Progenitor cell of endocrine pancreas (in vitro differentiated cells): ENCODE results near the gene ING5. TPM values are rescaled to one million over a fixed set of nuclear protein-coding genes. Genes with fewer than 3 reads are reported as not detected.

Experiments used
- DNase-seq: peaks from one replicate; pipeline ENCODE4 v3.0.0; 2021; ENCODE audit warnings: low spot score; ENCODE audit not compliant: unreplicated experiment
- H3K27ac Mint-ChIP-seq: 2 replicates; pipeline ENCODE4 v1.8.0; 2021; ENCODE audit warnings: mild to moderate bottlenecking, moderate library complexity, mixed read lengths
- H3K27me3 Mint-ChIP-seq: 2 replicates; pipeline ENCODE4 v1.8.0; 2021; ENCODE audit warnings: mixed read lengths
- H3K36me3 Mint-ChIP-seq: 2 replicates; pipeline ENCODE4 v1.8.0; 2022; ENCODE audit warnings: mixed read lengths; ENCODE audit not compliant: insufficient read depth
- H3K4me1 Mint-ChIP-seq: 2 replicates; pipeline ENCODE4 v1.8.0; 2021; ENCODE audit warnings: low read depth, mixed read lengths
- H3K4me3 Mint-ChIP-seq: 2 replicates; pipeline ENCODE4 v1.8.0; 2021; ENCODE audit warnings: low read depth, mild to moderate bottlenecking, moderate library complexity, mixed read lengths
- H3K9me3 Mint-ChIP-seq: 2 replicates; pipeline ENCODE4 v1.8.0; 2021; ENCODE audit warnings: low read depth, mixed read lengths
- total RNA-seq: library from RNA; stranded (reverse); gene quantifications from 2 replicates; pipeline ENCODE4 v1.2.1, GENCODE V29; 2021
- TF ChIP-seq, protein P1 (sequence below): fragments of 200-600 bp; sonication (generic); IDR thresholded peaks from one replicate; pipeline ENCODE4 v1.5.0; 2021; ENCODE audit warnings: antibody characterized with exemption, mild to moderate bottlenecking; ENCODE audit not compliant: unreplicated experiment

ING5 gene
- total RNA-seq, 1 donor from 2014 or later = 65.9 TPM

- Mint-ChIP-seq H3K36me3 (peaks cover 4% of the 10 kb centered on the region), H3K4me1 (no peaks in the 10 kb centered on the region), H3K27me3 (no peaks in the 10 kb centered on the region), H3K27ac (no peak overlapping the region), H3K4me3 (no peak overlapping the region), H3K9me3 (no peaks in the 10 kb centered on the region)
- no peak for DNase-seq
- TF ChIP-seq, protein P1, sequence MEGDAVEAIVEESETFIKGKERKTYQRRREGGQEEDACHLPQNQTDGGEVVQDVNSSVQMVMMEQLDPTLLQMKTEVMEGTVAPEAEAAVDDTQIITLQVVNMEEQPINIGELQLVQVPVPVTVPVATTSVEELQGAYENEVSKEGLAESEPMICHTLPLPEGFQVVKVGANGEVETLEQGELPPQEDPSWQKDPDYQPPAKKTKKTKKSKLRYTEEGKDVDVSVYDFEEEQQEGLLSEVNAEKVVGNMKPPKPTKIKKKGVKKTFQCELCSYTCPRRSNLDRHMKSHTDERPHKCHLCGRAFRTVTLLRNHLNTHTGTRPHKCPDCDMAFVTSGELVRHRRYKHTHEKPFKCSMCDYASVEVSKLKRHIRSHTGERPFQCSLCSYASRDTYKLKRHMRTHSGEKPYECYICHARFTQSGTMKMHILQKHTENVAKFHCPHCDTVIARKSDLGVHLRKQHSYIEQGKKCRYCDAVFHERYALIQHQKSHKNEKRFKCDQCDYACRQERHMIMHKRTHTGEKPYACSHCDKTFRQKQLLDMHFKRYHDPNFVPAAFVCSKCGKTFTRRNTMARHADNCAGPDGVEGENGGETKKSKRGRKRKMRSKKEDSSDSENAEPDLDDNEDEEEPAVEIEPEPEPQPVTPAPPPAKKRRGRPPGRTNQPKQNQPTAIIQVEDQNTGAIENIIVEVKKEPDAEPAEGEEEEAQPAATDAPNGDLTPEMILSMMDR = no peak
Measured at GRCh38 chr2:241752253-241752652, 50.4 kb downstream of the ING5 start.

DNA sequence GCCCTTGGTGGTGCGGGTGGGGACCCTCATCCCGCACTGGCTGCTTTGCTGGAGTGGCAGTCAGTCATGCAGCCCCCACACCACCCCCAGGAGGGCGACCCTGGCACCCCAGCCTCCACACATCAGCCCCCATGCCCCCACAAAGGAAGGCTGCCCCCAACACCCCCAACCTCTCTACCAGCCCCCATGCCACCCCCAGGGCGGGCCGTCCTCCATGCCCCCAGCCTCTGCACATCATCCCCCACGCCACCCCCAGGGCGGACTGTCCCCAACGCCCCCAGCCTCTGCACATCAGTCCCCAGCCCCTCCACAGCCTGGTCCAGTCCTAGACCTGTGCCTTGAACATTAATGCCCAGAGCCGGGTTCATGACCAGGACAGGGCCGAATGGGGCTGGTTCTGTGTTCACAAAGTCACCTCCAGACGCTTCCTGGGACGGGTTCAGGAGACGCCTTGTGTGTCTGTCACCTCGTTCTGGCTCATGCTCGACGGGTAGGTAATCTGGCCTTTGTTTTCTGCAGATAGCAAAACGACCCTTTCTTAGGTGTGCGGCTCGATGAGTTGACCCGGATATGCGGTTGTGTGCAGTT is 50.9 kb downstream of the ING5 start:
- Mint-ChIP-seq H3K9me3 (no peaks in the 10 kb centered on the region), H3K4me3 (no peak overlapping the region), H3K27ac (no peak overlapping the region), H3K36me3 (peaks cover 3% of the 10 kb centered on the region), H3K27me3 (no peaks in the 10 kb centered on the region), H3K4me1 (no peaks in the 10 kb centered on the region)
- no peak for DNase-seq
- TF ChIP-seq, protein P1 = no peak

DNA sequence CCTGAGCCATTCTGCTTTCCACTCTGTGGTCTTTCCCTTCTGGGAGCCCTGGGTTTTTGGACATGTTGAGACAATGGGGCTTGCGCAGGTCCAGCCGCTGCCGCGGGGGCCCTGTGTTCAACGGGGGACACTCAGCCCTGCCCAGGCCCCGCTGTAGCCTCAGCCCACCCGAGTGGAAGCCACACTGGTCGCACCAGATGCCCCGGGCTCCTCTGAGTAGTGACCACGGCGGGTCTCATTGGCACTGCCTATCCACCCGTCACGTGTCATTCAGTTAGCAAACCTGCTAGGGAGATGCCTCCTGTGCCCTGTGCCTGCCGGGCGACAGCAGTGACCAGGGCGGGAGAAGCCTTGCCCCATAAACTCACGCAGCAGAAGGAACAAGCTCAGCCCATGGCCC is 51.7 kb downstream of the ING5 start:
- Mint-ChIP-seq H3K36me3 (peaks cover 5% of the 10 kb centered on the region), H3K9me3 (no peaks in the 10 kb centered on the region), H3K4me1 (no peaks in the 10 kb centered on the region), H3K4me3 (no peak overlapping the region), H3K27me3 (no peaks in the 10 kb centered on the region), H3K27ac (no peak overlapping the region)
- TF ChIP-seq, protein P1 = no peak
- no peak for DNase-seq

DNA sequence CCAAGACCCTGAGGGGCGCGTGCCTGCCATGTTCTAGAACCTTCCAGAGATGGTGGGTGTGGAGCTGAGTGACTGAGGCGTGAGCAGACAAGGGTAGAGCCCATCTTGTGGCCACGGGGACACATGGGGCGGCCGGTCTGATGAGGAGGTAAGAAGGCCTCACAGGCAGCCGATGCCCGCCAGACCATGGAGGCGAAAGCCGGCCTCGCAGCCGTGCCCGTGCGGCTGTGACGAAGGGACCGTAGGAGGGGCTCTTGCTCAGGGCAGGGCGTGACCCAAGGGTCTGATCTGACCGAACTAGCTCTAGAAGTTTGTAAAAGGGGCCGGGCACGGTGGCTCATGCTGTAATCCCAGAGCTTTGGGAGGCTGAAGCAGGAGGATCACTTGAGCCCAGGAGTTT is 52.2 kb downstream of the ING5 start:
- TF ChIP-seq, protein P1 = no peak

DNA sequence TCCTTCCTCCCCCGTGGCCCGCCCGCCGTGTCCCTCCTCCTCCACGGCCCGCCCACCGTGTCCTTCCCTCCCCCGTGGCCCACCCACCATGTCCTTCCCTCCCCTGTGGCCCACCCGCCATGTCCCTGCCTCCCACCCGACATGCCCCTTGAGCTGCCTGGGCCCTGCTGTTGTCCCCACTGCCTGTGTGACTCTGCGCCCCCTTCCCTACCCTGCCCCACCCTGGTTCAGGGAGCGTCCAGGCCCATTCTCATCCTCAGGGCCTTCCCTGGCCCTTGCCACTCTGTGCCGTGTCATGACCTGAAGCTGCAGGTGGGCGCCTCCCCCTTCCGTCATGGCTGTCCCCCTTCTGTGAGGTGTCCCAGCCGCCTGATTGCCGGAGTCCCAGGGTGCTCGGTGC is 53.3 kb downstream of the ING5 start:
- no peak overlapping the region for H3K27ac Mint-ChIP-seq
- H3K9me3 Mint-ChIP-seq = no peaks in the 10 kb centered on the region
- no peaks in the 10 kb centered on the region for H3K27me3 Mint-ChIP-seq
- TF ChIP-seq, protein P1 = no peak
- no peaks in the 10 kb centered on the region for H3K4me1 Mint-ChIP-seq
- H3K4me3 Mint-ChIP-seq = no peak overlapping the region
- no peak for DNase-seq
- H3K36me3 Mint-ChIP-seq = peaks cover 8% of the 10 kb centered on the region

More for the DNA sequence above, 52.2 kb downstream of the ING5 start:
- H3K27ac Mint-ChIP-seq = no peak overlapping the region
- no peak for DNase-seq
- no peaks in the 10 kb centered on the region for H3K4me1 Mint-ChIP-seq
- peaks cover 5% of the 10 kb centered on the region for H3K36me3 Mint-ChIP-seq
- H3K27me3 Mint-ChIP-seq = no peaks in the 10 kb centered on the region
- H3K9me3 Mint-ChIP-seq = no peaks in the 10 kb centered on the region
- H3K4me3 Mint-ChIP-seq = no peak overlapping the region
